GM04503 (cell line): Measurements from ENCODE around the gene PTPN1.
"Not testable (repeated sequence)": the region's sequence is repeated elsewhere in the genome, so short reads cannot be mapped to it uniquely, and the experiment has no call there.

Source experiments
- DNase-seq: peaks from one replicate; pipeline ENCODE4 v3.0.0-alpha.2; 2012; ENCODE audit warnings: low read depth

Gene PTPN1

DNA sequence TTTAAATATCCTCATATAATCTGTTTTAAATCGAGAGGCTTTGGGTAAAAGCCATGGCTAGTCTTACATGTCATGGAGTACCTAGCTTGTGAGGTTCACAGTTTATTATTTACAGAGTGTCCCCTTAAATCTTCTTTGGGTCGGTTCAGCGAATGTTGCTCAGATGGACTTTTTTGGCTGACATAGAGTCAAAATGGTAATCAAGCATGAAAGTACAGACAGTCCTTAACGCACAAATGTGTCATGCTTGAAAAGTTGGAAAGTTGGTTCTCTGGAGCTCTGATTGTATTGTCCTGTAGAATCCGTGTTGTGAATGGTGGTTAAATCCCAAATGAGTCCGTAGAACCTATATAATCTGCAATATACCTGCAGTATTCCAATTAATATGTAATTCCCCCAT is 22.0 kb downstream of the PTPN1 start:
- no peak for DNase-seq

GRCh38 chr20:50533061-50533460 is 22.9 kb downstream of the PTPN1 start:
- no peak for DNase-seq

GRCh38 chr20:50533464-50533863 is 23.3 kb downstream of the PTPN1 start:
- no peak for DNase-seq

- peak; percentile 65 for DNase-seq
Observed at GRCh38 chr20:50534567-50534966, 24.4 kb downstream of the PTPN1 start.

DNA sequence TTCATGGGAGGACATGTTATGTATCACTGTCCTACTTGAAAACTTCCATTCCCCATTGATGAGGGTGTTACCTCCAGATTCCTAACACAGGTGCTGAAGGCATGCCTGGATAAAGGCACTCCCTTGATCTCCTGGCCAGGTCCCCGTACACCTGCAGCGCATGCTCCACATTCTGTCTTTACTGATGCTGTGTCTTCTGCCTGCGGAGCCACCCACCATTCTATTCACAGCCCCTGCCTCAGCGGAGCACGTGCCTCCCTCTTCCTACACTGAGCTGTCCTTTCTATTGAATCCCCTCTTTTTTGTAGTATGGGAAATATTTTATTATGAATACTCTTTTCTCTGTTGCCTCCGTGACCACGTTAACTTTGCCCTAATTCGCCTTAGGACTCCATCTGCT is 25.0 kb downstream of the PTPN1 start:
- DNase-seq = no peak

GRCh38 chr20:50536333-50536732 is 26.1 kb downstream of the PTPN1 start:
- DNase-seq = no peak

DNA sequence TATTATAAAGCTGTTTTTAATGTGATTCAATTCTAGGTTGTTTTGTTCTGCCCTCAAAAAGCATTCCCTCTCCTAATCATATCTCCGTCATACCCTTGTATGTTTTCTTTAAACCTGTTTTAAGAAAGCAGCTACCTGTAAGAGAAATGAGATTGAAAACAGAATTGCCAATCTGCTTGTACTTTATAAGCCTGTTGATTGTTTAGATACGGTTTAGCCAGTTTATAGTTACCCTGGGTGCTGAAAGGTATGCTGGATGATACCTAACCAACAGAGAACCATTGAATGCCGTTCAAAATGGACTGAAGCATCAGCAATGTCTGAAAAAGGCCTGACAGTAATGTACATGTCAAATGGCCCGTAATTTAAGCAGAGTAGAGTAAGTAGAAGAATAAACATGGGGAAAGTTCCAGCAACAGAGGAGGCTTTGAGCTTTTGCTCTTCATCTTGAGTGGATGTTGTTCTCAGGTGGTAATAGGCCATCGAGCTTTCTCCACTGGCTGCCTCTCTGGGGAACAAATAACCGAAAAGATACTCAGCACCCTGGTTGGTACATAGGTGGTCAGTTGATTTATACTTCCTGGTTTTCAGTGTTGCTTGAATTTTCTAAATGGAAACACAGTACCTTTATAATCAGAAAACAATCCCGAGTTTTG is 27.5 kb downstream of the PTPN1 start:
- DNase-seq = no peak

DNA sequence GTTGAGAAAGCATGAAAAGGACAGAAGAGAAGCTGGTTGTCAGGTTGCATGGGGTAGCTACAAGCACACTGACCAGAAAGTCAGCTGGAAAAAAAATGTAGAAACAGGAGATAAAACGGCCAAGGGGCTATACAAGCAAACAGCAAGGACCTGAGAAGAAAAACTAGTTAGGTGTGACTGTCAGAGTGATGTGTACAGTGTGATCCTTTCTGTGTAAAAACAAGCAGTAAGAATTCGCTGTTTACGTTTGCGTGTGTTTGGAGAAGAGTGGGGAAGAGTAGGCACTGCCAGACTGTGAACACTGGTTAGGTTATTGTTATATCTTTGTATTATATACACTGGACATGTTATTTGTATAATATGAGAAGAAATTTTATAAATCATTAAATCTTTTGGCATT is 28.1 kb downstream of the PTPN1 start:
- no peak for DNase-seq

DNA sequence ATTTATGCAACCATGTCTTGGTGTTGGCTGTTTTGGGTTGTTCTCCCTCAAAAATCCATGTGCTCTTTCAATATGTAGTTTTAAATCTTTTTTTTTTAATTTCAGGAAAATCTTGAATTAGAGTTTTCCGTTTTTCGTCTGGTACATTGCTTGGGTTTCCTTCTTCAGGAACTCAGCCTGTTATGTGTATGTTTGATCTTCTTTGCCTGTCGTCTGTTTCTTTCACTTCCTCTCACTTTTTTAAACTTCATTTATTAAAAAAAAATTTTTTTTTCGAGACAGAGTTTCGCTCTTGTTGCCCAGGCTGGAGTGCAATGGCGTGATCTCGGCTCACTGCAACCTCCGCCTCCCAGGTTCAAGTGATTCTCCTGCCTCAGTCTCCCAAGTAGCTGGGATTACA is 29.6 kb downstream of the PTPN1 start:
- not testable (repeated sequence) for DNase-seq

DNA sequence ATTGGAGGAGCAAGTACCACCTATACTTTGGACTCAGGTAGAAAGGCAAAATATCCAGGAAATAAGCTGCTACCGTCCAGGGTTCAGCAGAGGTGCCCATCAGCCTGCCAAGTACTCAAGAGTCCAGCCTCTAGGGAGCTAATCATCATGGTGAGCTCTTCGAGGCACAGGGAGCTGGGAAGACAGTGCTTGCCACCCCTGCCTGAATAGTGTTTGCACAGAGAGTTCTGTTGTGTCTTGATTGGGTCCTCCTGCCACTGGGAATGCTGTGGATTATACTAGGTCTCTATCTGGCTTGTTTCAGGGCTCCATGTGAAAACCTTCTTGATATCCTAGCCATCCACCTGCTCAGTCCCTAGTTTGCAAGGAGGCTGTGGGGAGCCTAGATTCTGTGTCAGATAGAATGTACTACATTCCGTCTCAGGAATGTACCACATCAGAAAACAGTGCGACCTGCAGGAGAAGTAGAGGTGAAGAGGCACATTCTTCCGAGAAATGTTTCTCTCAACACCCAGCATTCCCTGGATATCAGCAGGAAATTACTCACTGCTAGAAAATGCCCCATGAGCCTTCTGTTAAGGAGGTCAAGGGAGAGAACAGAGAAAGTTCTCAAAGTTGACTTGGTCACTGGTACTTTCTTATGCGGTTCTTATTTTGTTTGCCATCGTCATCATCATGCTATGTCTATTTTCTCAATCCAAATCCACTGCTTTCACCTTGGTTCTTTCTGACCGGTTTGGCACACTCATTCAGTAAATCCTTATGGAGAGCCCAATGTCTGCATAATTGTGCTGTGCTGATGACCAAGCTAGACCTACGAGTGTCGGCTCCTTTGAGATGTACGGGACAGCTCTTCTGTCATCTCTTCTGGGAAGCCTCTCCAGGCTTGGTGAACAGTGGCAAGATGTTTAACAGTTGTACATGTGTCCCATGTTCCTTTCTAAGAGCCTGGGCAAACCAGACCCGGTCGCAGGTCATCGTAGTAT is 30.7 kb downstream of the PTPN1 start:
- peak; percentile 53 for DNase-seq

- DNase-seq = no peak
Observed at GRCh38 chr20:50541606-50542041, 31.4 kb downstream of the PTPN1 start.

GRCh38 chr20:50543326-50543725 is 33.1 kb downstream of the PTPN1 start:
- DNase-seq = no peak

DNA sequence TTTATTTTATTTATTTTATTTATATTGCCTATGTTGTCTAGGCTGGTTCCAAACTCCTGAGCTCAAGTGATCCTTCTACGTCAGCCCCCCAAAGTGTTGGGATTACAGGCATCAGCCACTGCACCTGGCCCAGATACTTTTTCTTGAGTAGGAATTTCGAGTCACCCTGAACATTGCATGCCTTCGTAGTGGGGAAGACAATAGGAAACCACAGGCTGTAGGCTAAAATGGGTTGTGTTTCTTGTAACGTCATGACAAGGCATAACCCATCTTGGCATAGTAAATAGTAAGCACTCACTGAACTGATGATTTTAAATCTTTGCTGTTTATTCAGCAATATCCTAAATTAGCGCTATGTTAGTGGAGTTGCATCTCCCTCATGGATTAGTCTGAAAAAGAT is 34.9 kb downstream of the PTPN1 start:
- no peak for DNase-seq

DNA sequence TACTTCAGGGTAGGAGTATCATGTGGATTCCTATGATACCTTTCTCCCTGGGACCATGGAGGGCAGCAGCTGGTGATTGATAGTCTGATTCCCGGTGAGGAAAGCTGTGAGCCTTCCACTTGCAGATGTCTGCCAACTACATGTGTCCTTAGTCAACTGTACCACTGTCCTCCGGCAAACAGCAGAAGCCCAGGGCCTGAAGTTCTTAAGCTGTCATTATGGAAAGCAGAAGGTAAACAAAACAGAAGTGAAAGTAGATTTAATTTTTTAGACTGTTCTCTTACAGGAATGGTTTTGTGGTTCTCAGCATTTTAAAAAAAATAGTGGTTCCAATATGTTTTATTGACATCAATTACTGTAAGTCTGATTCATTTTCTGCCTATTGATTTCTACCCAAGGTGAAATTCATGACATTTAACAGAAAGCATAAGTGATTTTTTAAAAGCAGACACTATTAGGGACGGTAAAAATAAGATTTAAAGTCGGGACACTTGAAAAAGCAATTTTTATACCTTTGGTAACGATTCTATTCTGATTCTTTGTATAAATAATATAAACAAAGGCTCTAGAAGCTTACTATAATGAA is 36.6 kb downstream of the PTPN1 start:
- no peak for DNase-seq

DNA sequence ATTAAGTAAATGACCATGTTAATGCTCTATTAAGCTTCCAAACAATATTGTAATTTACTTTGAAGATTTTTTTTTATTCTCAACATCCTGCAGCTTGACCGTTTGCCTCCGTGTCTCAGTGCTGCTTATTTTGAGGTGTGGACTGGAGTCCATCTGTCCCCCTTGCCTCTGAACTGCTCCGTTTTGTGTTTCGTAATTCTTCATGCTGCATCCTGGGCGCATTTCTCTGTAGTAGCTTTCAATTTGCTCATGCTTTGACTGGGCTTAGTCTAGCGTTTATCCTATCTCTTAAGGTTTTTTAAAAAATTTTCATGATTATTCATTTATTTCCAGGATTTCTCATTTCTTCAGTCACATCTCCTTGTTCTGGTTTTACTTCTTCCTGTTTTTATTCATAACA is 37.8 kb downstream of the PTPN1 start:
- no peak for DNase-seq

GRCh38 chr20:50548396-50548795 is 38.2 kb downstream of the PTPN1 start:
- no peak for DNase-seq

GRCh38 chr20:50550531-50550930 is 40.3 kb downstream of the PTPN1 start:
- DNase-seq = no peak

GRCh38 chr20:50551288-50551687 is 41.1 kb downstream of the PTPN1 start:
- DNase-seq = no peak

- no peak for DNase-seq
Observed at GRCh38 chr20:50552979-50553378, 42.8 kb downstream of the PTPN1 start.

GRCh38 chr20:50554694-50555579 is 44.8 kb downstream of the PTPN1 start:
- no peak for DNase-seq

GRCh38 chr20:50555662-50556061 is 45.5 kb downstream of the PTPN1 start:
- no peak for DNase-seq
